NT2/D1 (cell line): Measurements from ENCODE around the gene ASB3.

ENCODE experiments used
- SUZ12 ChIP-seq: IDR thresholded peaks from 2 replicates; pipeline ENCODE4 v1.6.1; 2011; ENCODE audit not compliant: insufficient read length, insufficient read depth; ENCODE audit errors: extremely low read depth
- YY1 ChIP-seq: IDR thresholded peaks from 2 replicates; pipeline ENCODE4 v1.6.1; 2011; ENCODE audit not compliant: insufficient read length, insufficient read depth
- ZNF274 ChIP-seq: IDR thresholded peaks from 2 replicates; pipeline ENCODE4 v1.6.1; 2011; ENCODE audit warnings: mild to moderate bottlenecking, low read depth, low read length

DNA sequence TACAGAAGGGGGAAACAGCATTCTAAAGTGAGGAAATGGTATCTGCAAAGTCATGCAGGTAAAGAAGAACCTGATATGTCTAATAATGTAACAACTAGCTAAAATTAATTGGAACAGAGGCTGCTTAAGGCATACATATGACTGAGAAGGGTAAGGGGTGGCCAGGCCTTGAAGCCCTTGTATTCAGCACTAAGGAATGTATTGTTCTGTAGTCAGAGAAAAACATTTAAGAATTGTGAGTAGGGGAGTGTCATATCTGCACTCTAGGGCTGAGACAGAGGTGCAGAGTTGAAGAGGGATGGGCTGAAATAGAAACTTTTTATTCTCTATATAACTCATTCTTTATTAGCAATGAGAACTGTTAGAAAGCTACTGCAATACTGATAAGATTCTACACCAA lies 164.6 kb downstream of the ASB3 start:
- TF ChIP-seq SUZ12 (no peak), ZNF274 (no peak), YY1 (no peak)
